HL-60 (cell line): ENCODE measurements around the gene DNAH2.

Source experiments
- CTCF ChIP-seq: IDR thresholded peaks from one replicate; pipeline ENCODE4 v1.5.1; 2011; ENCODE audit warnings: low read length, control low read depth, inconsistent platforms; ENCODE audit not compliant: insufficient read depth
- POLR2AphosphoS5 ChIP-seq: IDR thresholded peaks from 2 replicates; pipeline ENCODE4 v1.6.1; 2012; ENCODE audit warnings: low read depth
- REST ChIP-seq: IDR thresholded peaks from 2 replicates; pipeline ENCODE4 v1.6.1; 2012; ENCODE audit warnings: low read depth; ENCODE audit not compliant: insufficient replicate concordance

- no peak for TF ChIP-seq POLR2AphosphoS5
- no peak for TF ChIP-seq CTCF
- TF ChIP-seq REST: no peak
Measured at GRCh38 chr17:7707858-7708750, 9.4 kb upstream of the DNAH2 start.
